GM12878 (cell line): ENCODE data around the gene PRG3. TPM values are rescaled to one million over a fixed set of nuclear protein-coding genes. Genes with fewer than 3 reads are reported as not detected.

Experiments used
- BHLHE40 ChIP-seq, 2 experiments: fragments of 450-650 bp in 1 of 2; IDR thresholded peaks; 2 replicates each; pipeline ENCODE4 v1.6.1; 2011 to 2017; ENCODE audit warnings: low read depth in 2 of 2, borderline replicate concordance in 1 of 2, improper control_type of control experiment in 1 of 2, low read length in 1 of 2, mild to moderate bottlenecking in 1 of 2
- BRCA1 ChIP-seq: IDR thresholded peaks from 2 replicates; pipeline ENCODE4 v1.6.1; 2011; ENCODE audit warnings: low read depth, low read length, improper control_type of control experiment
- CBFB ChIP-seq: IDR thresholded peaks from 2 replicates; pipeline ENCODE4 v1.6.1; 2016; ENCODE audit warnings: antibody characterized with exemption, low read depth
- CBX5 ChIP-seq: sonication (generic); IDR thresholded peaks from 2 replicates; pipeline ENCODE4 v1.6.1; 2016; ENCODE audit warnings: low read depth, moderate library complexity, mild to moderate bottlenecking, inconsistent platforms
- CHD2 ChIP-seq: IDR thresholded peaks from 2 replicates; pipeline ENCODE4 v1.6.1; 2011; ENCODE audit warnings: low read depth, low read length, improper control_type of control experiment, borderline replicate concordance
- DPF2 ChIP-seq: fragments of 450-650 bp; IDR thresholded peaks from 2 replicates; pipeline ENCODE4 v1.6.1; 2017; ENCODE audit warnings: mild to moderate bottlenecking
- ESRRA ChIP-seq: IDR thresholded peaks from 2 replicates; pipeline ENCODE4 v1.6.1; 2012; ENCODE audit warnings: mild to moderate bottlenecking, low read length, improper control_type of control experiment
- FOS ChIP-seq: IDR thresholded peaks from 3 replicates; pipeline ENCODE4 v1.6.1; 2011; ENCODE audit warnings: borderline replicate concordance; ENCODE audit not compliant: insufficient read length; ENCODE audit errors: extremely low read depth
- IKZF2 ChIP-seq, 2 experiments: fragments of 450-650 bp; IDR thresholded peaks; 2 replicates each; pipeline ENCODE4 v1.6.1; 2017; ENCODE audit warnings: mild to moderate bottlenecking in 2 of 2, moderate library complexity in 2 of 2
- MXI1 ChIP-seq: fragments of 150-350 bp; IDR thresholded peaks from 2 replicates; pipeline ENCODE4 v1.6.1; 2011; ENCODE audit warnings: low read depth, mild to moderate bottlenecking, inconsistent platforms, low read length, improper control_type of control experiment
- MYC ChIP-seq: IDR thresholded peaks from 2 replicates; pipeline ENCODE4 v1.6.1; 2011; ENCODE audit warnings: mild to moderate bottlenecking, low read length, moderate library complexity, inconsistent platforms; ENCODE audit not compliant: insufficient read depth, insufficient replicate concordance, insufficient read length, severe bottlenecking
- NR2C1 ChIP-seq: fragments of 450-650 bp; IDR thresholded peaks from 2 replicates; pipeline ENCODE4 v1.6.1; 2017; ENCODE audit warnings: antibody characterized with exemption, mild to moderate bottlenecking, moderate library complexity
- SIN3A ChIP-seq: IDR thresholded peaks from 2 replicates; pipeline ENCODE4 v1.6.1; 2012; ENCODE audit warnings: low read depth, low read length, improper control_type of control experiment
- SMAD1 ChIP-seq: fragments of 450-650 bp; IDR thresholded peaks from 2 replicates; pipeline ENCODE4 v1.6.1; 2018; ENCODE audit warnings: mild to moderate bottlenecking, low read depth; ENCODE audit not compliant: partially characterized antibody
- SMAD5 ChIP-seq: IDR thresholded peaks from 2 replicates; pipeline ENCODE4 v1.6.1; 2016; ENCODE audit warnings: antibody characterized with exemption, low read depth
- YY1 ChIP-seq: IDR thresholded peaks from 2 replicates; pipeline ENCODE4 v1.6.1; 2011; ENCODE audit warnings: low read depth, mild to moderate bottlenecking, low read length
- ZBTB11 ChIP-seq: fragments of 450-650 bp; formaldehyde crosslinking; IDR thresholded peaks from 2 replicates; pipeline ENCODE4 v1.5.0; 2022; ENCODE audit warnings: mild to moderate bottlenecking, missing genetic modification characterization
- ZNF207 ChIP-seq: fragments of 450-650 bp; IDR thresholded peaks from 2 replicates; pipeline ENCODE4 v1.6.1; 2014; ENCODE audit warnings: antibody characterized with exemption, mild to moderate bottlenecking, borderline replicate concordance
- ZNF24 ChIP-seq: fragments of 450-650 bp; IDR thresholded peaks from 2 replicates; pipeline ENCODE4 v1.6.1; 2017; ENCODE audit warnings: antibody characterized with exemption, mild to moderate bottlenecking
- polyA plus RNA-seq, 11 experiments: library from polyadenylated mRNA; depleted of rRNA in 4 of 11; unstranded in 6 of 11; stranded (reverse) in 5 of 11; fragments of >200 nt; fragmentation: Nextera tagmentation in 4 of 11; fragmentation: Illumina TruSeq in 1 of 11; extraction: Ambion mirVana in 4 of 11; extraction: Trizol in 1 of 11; gene quantifications; 1 replicate in 1 of 11; 2 replicates in 10 of 11; pipeline versions ENCODE4 v1.2.1 to v1.2.3, GENCODE V29; 2011 to 2016; ENCODE audit warnings: inconsistent platforms in 2 of 11, missing spikeins in 2 of 11, low read depth in 1 of 11
- total RNA-seq, 4 experiments: library from RNA; depleted of rRNA in 3 of 4; stranded (reverse); fragments of >200 nt in 3 of 4; fragmentation: Illumina TruSeq in 1 of 4; extraction: Trizol in 1 of 4; gene quantifications; 2 replicates each; pipeline versions ENCODE4 v1.2.1 to v1.2.3, GENCODE V29; 2013 to 2021
- TF ChIP-seq, protein P1 (sequence below): fragments of 150-350 bp; IDR thresholded peaks from 2 replicates; pipeline ENCODE4 v1.6.1; 2016; ENCODE audit warnings: low read depth, low read length
- TF ChIP-seq, protein P2 (sequence below): fragments of 450-650 bp; IDR thresholded peaks from 2 replicates; pipeline ENCODE4 v1.6.1; 2017; ENCODE audit warnings: mild to moderate bottlenecking

PRG3 gene
- total and polyA plus RNA-seq, 10 of the 15 experiments (the other 5 are each of a cell fraction or from before 2014, with no cell fraction given): not detected

DNA sequence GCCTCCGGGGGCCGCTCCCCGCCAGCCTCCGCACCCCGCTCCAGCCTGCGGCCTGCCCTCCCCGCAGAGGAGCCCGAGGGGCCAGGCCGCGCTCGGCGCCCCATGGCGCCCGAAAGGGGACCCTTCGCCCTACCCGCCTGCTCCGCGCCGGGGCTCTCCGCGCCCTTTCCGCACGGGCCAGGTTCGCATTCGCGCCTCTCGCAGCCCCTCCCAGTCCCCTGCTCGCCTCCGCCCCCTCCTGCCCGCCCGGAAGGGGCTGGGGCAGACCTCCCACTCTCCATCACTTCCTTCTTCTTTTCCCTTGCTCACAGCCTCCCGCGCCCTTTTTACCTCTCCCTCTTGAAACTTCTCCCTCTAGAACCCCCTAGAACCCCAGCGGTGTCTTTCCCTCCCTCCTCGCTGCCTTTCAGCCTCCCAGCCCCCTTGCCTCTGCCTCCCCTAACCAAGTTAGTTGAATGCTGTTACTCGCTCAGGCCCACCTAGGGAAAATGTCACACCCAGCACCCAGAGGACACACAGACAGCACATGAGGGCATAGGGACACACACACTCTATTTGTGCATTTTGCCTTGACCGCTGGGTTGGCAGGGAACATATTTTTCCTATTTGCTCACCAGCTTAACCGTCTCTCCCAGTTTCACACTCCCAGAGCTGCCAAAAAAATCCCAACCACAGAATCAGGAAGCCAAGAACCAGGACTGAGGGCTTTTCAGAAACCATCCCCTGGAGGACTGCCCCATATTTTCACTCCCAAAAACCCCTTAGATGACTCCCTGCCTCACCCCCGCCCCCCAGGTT lies 46.2 kb upstream of the PRG3 start, which contains the start of gene SLC43A3 (continued):
- TF ChIP-seq, protein P1, sequence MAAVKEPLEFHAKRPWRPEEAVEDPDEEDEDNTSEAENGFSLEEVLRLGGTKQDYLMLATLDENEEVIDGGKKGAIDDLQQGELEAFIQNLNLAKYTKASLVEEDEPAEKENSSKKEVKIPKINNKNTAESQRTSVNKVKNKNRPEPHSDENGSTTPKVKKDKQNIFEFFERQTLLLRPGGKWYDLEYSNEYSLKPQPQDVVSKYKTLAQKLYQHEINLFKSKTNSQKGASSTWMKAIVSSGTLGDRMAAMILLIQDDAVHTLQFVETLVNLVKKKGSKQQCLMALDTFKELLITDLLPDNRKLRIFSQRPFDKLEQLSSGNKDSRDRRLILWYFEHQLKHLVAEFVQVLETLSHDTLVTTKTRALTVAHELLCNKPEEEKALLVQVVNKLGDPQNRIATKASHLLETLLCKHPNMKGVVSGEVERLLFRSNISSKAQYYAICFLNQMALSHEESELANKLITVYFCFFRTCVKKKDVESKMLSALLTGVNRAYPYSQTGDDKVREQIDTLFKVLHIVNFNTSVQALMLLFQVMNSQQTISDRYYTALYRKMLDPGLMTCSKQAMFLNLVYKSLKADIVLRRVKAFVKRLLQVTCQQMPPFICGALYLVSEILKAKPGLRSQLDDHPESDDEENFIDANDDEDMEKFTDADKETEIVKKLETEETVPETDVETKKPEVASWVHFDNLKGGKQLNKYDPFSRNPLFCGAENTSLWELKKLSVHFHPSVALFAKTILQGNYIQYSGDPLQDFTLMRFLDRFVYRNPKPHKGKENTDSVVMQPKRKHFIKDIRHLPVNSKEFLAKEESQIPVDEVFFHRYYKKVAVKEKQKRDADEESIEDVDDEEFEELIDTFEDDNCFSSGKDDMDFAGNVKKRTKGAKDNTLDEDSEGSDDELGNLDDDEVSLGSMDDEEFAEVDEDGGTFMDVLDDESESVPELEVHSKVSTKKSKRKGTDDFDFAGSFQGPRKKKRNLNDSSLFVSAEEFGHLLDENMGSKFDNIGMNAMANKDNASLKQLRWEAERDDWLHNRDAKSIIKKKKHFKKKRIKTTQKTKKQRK: no peak
- TF ChIP-seq ZNF207: no peak
- no peak for TF ChIP-seq CHD2
- TF ChIP-seq MYC: no peak
- no peak for TF ChIP-seq SMAD1
- TF ChIP-seq YY1: peak; percentile 62
- TF ChIP-seq NR2C1: no peak
- TF ChIP-seq, protein P2, sequence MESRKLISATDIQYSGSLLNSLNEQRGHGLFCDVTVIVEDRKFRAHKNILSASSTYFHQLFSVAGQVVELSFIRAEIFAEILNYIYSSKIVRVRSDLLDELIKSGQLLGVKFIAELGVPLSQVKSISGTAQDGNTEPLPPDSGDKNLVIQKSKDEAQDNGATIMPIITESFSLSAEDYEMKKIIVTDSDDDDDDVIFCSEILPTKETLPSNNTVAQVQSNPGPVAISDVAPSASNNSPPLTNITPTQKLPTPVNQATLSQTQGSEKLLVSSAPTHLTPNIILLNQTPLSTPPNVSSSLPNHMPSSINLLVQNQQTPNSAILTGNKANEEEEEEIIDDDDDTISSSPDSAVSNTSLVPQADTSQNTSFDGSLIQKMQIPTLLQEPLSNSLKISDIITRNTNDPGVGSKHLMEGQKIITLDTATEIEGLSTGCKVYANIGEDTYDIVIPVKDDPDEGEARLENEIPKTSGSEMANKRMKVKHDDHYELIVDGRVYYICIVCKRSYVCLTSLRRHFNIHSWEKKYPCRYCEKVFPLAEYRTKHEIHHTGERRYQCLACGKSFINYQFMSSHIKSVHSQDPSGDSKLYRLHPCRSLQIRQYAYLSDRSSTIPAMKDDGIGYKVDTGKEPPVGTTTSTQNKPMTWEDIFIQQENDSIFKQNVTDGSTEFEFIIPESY: no peak
- TF ChIP-seq SMAD5: peak; percentile 36; the same call in 1 of the 2 replicates
- no peak for TF ChIP-seq ZNF24
- TF ChIP-seq FOS: no peak
- peak; percentile 31; the same call in 1 of the 2 replicates for TF ChIP-seq DPF2
- TF ChIP-seq SIN3A: 0 out of 2 replicates have a peak, but pooled peaks have one; percentile 40
- peak; percentile 54 to 65; a peak in 3 of 4 replicates for TF ChIP-seq IKZF2 (IDR thresholded peaks at IDR 0.05)
- TF ChIP-seq MXI1: peak; percentile 54; the same call in 1 of the 2 replicates
- TF ChIP-seq ZBTB11: no peak
- no peak for TF ChIP-seq CBFB
- TF ChIP-seq BHLHE40 (IDR thresholded peaks at IDR 0.05; ENCODE audit: borderline replicate concordance in 1 of 2, low read depth in 2 of 2, low read length in 1 of 2): peak; percentile 88 to 94; a peak in 3 of 4 replicates
- TF ChIP-seq CBX5: no peak
- TF ChIP-seq ESRRA: no peak
- TF ChIP-seq BRCA1: no peak
